Stimulated activated naive CD8-positive, alpha-beta T cell treated with anti-CD3 and anti-CD28 coated beads, Interleukin-15, amount 100 ng/mL, for 72 hours (primary cell): ENCODE results near the gene MAP2K5.

Experiments
- ATAC-seq: fragments of 150-1000 bp; cut with Tn5 transposase; 2 replicates; pipeline ENCODE4 v1.10.0; 2021; ENCODE audit warnings: mild to moderate bottlenecking, moderate library complexity
- DNase-seq, 2 donors: peaks; one replicate each; pipeline ENCODE4 v3.0.0; 2021 to 2022
- H3K27ac Mint-ChIP-seq, 2 donors: one replicate each; pipeline ENCODE4 v1.8.0; 2022; ENCODE audit warnings: mild to moderate bottlenecking in 2 of 2, mixed read lengths in 2 of 2, moderate library complexity in 2 of 2
- H3K27me3 Mint-ChIP-seq: one replicate; pipeline ENCODE4 v1.8.0; 2022; ENCODE audit warnings: mixed read lengths
- H3K4me1 Mint-ChIP-seq: one replicate; pipeline ENCODE4 v1.8.0; 2022; ENCODE audit warnings: mild to moderate bottlenecking, mixed read lengths
- H3K4me3 Mint-ChIP-seq, 2 donors: one replicate each; pipeline ENCODE4 v1.8.0; 2022; ENCODE audit warnings: mild to moderate bottlenecking in 2 of 2, mixed read lengths in 2 of 2, moderate library complexity in 1 of 2
- H3K9me3 Mint-ChIP-seq, 2 donors: one replicate each; pipeline ENCODE4 v1.8.0; 2022; ENCODE audit warnings: mixed read lengths in 2 of 2

The MAP2K5 gene

GRCh38 chr15:67685716-67686115 is 143.2 kb downstream of the MAP2K5 start:
- Mint-ChIP-seq H3K4me3 (no peak overlapping the region), H3K27me3 (no peaks in the 10 kb centered on the region), H3K4me1 (peaks cover 2% of the 10 kb centered on the region), H3K27ac (no peak overlapping the region), H3K9me3 (peaks cover 13 to 25% of the 10 kb centered on the region in 2 donors)
- ATAC-seq: no peak
- DNase-seq: no peak

- Mint-ChIP-seq H3K27ac (no peak overlapping the region), H3K9me3 (peaks cover 1 to 3% of the 10 kb centered on the region in 2 donors), H3K4me3 (no peak overlapping the region), H3K4me1 (peaks cover 5% of the 10 kb centered on the region), H3K27me3 (no peaks in the 10 kb centered on the region)
- peak; percentile 67 for ATAC-seq
- no peak for DNase-seq
These were observed 148.4 kb downstream of the MAP2K5 start for GRCh38 chr15:67690936-67691335.

- H3K4me3 Mint-ChIP-seq: no peak overlapping the region
- H3K4me1 Mint-ChIP-seq: peaks cover 5% of the 10 kb centered on the region
- DNase-seq (no peak), ATAC-seq (no peak)
- no peaks in the 10 kb centered on the region for H3K9me3 Mint-ChIP-seq
- H3K27ac Mint-ChIP-seq: no peak overlapping the region
- H3K27me3 Mint-ChIP-seq: no peaks in the 10 kb centered on the region
These were observed 148.9 kb downstream of the MAP2K5 start for GRCh38 chr15:67691450-67691849.

- Mint-ChIP-seq H3K27ac (no peak overlapping the region), H3K4me1 (peaks cover 5% of the 10 kb centered on the region), H3K27me3 (no peaks in the 10 kb centered on the region), H3K4me3 (no peak overlapping the region), H3K9me3 (no peaks in the 10 kb centered on the region)
- no peak for ATAC-seq
- no peak for DNase-seq
These were observed 150.1 kb downstream of the MAP2K5 start for GRCh38 chr15:67692573-67692972.

- Mint-ChIP-seq H3K4me3 (no peak overlapping the region), H3K4me1 (peaks cover under 1% of the 10 kb centered on the region), H3K9me3 (no peaks in the 10 kb centered on the region), H3K27me3 (no peaks in the 10 kb centered on the region), H3K27ac (no peak overlapping the region)
- DNase-seq (no peak), ATAC-seq (no peak)
These were observed 153.6 kb downstream of the MAP2K5 start for GRCh38 chr15:67696087-67696486.

GRCh38 chr15:67700023-67700422 is 157.5 kb downstream of the MAP2K5 start:
- H3K4me1 Mint-ChIP-seq: no peaks in the 10 kb centered on the region
- H3K9me3 Mint-ChIP-seq: no peaks in the 10 kb centered on the region
- H3K4me3 Mint-ChIP-seq: no peak overlapping the region
- peak overlapping the region in 1 of 2 donors; percentile 41 for H3K27ac Mint-ChIP-seq
- ATAC-seq (no peak), DNase-seq (no peak)
- no peaks in the 10 kb centered on the region for H3K27me3 Mint-ChIP-seq

- H3K4me1 Mint-ChIP-seq: peaks cover 6% of the 10 kb centered on the region
- no peaks in the 10 kb centered on the region for H3K9me3 Mint-ChIP-seq
These were observed 159.2 kb downstream of the MAP2K5 start for GRCh38 chr15:67701669-67702068.

GRCh38 chr15:67707520-67708283 is 165.2 kb downstream of the MAP2K5 start:
- no peaks in the 10 kb centered on the region for H3K9me3 Mint-ChIP-seq
- DNase-seq (no peak), ATAC-seq (no peak)
- H3K4me1 Mint-ChIP-seq: peaks cover 13% of the 10 kb centered on the region
- no peaks in the 10 kb centered on the region for H3K27me3 Mint-ChIP-seq
- H3K4me3 Mint-ChIP-seq: no peak overlapping the region
- no peak overlapping the region for H3K27ac Mint-ChIP-seq

More at GRCh38 chr15:67701669-67702068, 159.2 kb downstream of the MAP2K5 start:
- H3K27me3 Mint-ChIP-seq: no peaks in the 10 kb centered on the region
- H3K27ac Mint-ChIP-seq: no peak overlapping the region
- DNase-seq (no peak), ATAC-seq (no peak)
- no peak overlapping the region for H3K4me3 Mint-ChIP-seq

- Mint-ChIP-seq H3K4me3 (no peak overlapping the region), H3K27ac (no peak overlapping the region), H3K9me3 (no peaks in the 10 kb centered on the region), H3K4me1 (peaks cover 13% of the 10 kb centered on the region), H3K27me3 (no peaks in the 10 kb centered on the region)
- DNase-seq: no peak
- no peak for ATAC-seq
These were observed 166.0 kb downstream of the MAP2K5 start for GRCh38 chr15:67708500-67708899.

- ATAC-seq: no peak
- no peak overlapping the region for H3K27ac Mint-ChIP-seq
- H3K4me1 Mint-ChIP-seq: no peaks in the 10 kb centered on the region
- DNase-seq: no peak
- H3K27me3 Mint-ChIP-seq: no peaks in the 10 kb centered on the region
- no peak overlapping the region for H3K4me3 Mint-ChIP-seq
- H3K9me3 Mint-ChIP-seq: no peaks in the 10 kb centered on the region
These were observed 172.7 kb downstream of the MAP2K5 start for GRCh38 chr15:67715170-67715569.

- Mint-ChIP-seq H3K4me1 (no peaks in the 10 kb centered on the region), H3K27ac (no peak overlapping the region), H3K4me3 (no peak overlapping the region), H3K27me3 (no peaks in the 10 kb centered on the region), H3K9me3 (no peaks in the 10 kb centered on the region)
- ATAC-seq (no peak), DNase-seq (no peak)
These were observed 173.7 kb downstream of the MAP2K5 start for GRCh38 chr15:67716171-67716570.

GRCh38 chr15:67717776-67718175 is 175.3 kb downstream of the MAP2K5 start:
- no peak for ATAC-seq
- DNase-seq: no peak
- no peak overlapping the region for H3K27ac Mint-ChIP-seq

GRCh38 chr15:67719330-67719959 is 176.9 kb downstream of the MAP2K5 start:
- H3K4me3 Mint-ChIP-seq: no peak overlapping the region
- no peaks in the 10 kb centered on the region for H3K9me3 Mint-ChIP-seq
- H3K27me3 Mint-ChIP-seq: no peaks in the 10 kb centered on the region

More at GRCh38 chr15:67717776-67718175, 175.3 kb downstream of the MAP2K5 start:
- no peak overlapping the region for H3K4me3 Mint-ChIP-seq
- H3K9me3 Mint-ChIP-seq: no peaks in the 10 kb centered on the region
- no peaks in the 10 kb centered on the region for H3K4me1 Mint-ChIP-seq
- H3K27me3 Mint-ChIP-seq: no peaks in the 10 kb centered on the region

GRCh38 chr15:67720556-67721175 is 178.2 kb downstream of the MAP2K5 start:
- Mint-ChIP-seq H3K27me3 (no peaks in the 10 kb centered on the region), H3K4me3 (no peak overlapping the region), H3K27ac (no peak overlapping the region), H3K4me1 (peaks cover 10% of the 10 kb centered on the region), H3K9me3 (no peaks in the 10 kb centered on the region)
- ATAC-seq: no peak
- no peak for DNase-seq

More at GRCh38 chr15:67719330-67719959, 176.9 kb downstream of the MAP2K5 start:
- no peak for ATAC-seq
- no peak for DNase-seq
- H3K27ac Mint-ChIP-seq: no peak overlapping the region
- peaks cover 1% of the 10 kb centered on the region for H3K4me1 Mint-ChIP-seq

GRCh38 chr15:67722030-67722817 is 179.7 kb downstream of the MAP2K5 start:
- Mint-ChIP-seq H3K4me3 (no peak overlapping the region), H3K4me1 (peaks cover 10% of the 10 kb centered on the region), H3K9me3 (no peaks in the 10 kb centered on the region), H3K27me3 (no peaks in the 10 kb centered on the region), H3K27ac (no peak overlapping the region)
- DNase-seq (no peak), ATAC-seq (no peak)
